Hepatic stellate cell (primary cell): ENCODE measurements around the gene IFT52.
"Not testable (repeated sequence)": the region's sequence is repeated elsewhere in the genome, so short reads cannot be mapped to it uniquely, and the experiment has no call there.

Source experiments
- DNase-seq: peaks from one replicate; pipeline ENCODE4 v3.0.0; 2011; ENCODE audit warnings: low spot score

The IFT52 gene

DNA sequence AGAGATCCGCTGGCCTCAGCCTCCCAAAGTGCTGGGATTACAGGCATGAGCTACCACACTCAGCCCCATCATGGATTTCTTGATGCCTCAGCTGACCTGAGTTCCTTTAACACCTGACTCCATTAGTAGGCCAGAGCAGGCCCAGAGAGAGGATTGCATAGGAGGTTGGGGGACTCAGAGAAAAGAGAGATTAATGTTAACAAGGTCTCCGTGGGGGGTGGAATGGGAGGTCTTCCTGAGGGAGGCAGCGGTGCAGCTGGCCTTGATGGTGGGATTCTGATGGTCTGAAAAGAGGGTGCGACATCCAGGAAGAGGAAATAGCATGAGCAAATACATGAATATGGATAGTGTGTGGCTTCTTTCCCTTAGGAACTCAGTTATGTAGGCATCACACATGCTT, 22.0 kb upstream of the IFT52 start:
- no peak for DNase-seq

DNA sequence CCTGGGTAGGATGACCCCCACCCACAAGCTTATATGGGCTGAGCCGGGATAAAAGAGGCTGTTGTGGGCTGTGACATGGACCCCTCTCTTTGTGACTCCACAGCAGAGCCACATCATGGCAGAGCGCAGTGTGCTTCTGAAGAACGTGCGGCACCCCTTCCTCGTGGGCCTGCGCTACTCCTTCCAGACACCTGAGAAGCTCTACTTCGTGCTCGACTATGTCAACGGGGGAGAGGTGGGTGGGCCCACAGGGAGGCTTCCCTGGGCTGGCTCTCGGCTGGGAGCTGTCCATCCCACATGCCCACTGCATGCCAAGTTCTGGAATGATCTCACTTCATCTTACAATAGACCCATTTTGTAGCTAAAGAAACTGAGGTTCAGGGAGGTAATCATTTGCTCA, 21.5 kb upstream of the IFT52 start:
- DNase-seq, result no peak

DNA sequence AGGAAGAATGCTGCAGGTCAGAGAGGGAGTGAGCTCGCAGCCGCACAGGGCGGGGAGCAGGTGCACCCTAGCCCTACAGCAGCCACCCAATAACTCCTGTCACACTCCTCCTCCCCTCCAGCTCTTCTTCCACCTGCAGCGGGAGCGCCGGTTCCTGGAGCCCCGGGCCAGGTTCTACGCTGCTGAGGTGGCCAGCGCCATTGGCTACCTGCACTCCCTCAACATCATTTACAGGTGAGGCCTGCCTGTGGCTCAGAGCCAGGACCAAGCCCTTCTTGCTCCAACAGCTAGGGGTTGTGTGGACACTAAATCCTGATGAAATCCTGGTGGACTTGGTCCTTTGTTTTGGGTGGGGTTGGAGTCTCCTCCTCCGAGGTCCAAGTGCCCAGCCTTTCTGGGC, 20.2 kb upstream of the IFT52 start:
- DNase-seq, result no peak

DNA sequence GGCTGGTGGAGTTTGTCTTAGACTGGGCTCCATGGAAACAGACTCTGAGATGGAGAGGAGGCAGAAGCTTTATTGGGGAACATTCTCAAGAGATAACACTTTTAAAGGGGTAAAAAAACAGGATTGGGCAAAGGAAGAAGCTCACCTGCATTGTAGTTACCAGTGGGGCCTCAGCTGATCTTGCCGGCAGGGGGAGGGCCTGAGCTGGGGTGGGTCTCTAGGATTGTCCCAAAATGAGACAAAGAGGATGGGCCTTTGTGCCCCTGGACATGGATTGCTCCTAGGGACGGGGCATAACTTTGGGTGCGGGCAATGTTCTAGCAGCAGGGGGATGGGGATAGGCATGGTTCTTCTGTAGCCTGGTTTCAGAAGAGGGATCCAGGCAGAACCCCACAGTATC, 19.4 kb upstream of the IFT52 start:
- DNase-seq, result no peak

DNA sequence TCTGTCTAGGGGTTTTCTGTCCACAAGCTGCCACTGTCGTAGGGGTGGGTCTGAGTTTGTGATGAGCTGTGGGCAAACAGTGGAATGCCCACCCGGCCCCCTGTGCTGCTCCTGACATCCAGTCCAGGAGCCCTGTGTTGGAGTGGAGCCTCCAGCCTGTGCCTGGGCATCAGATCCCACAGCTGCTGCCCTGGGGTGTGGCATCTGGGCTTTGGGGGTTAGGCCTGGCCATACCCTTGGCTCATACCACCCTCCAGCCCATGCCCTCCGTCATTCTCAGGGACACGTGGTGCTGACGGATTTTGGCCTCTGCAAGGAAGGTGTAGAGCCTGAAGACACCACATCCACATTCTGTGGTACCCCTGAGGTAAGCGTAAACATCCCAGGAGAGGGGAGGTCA, 19.0 kb upstream of the IFT52 start:
- DNase-seq, result no peak

DNA sequence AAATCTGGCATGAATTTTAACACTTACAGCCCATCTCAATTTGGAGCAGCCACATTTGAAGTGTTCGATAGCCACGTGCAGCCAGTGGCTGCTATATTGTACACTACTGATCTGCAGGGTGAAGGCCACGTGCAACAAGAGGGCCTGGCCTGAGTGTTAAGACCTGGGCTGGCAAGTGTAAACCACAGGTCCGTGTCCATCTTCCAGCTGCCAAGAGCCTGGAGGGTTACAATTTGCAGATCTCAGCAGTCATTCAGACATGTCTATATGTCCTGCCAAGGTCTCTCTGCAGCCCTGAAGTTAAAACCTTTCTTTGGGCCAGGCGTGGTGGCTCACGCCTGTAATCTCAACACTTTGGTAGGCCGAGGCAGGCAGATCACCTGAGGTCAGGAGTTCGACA, 17.8 kb upstream of the IFT52 start:
- DNase-seq, result no peak

DNA sequence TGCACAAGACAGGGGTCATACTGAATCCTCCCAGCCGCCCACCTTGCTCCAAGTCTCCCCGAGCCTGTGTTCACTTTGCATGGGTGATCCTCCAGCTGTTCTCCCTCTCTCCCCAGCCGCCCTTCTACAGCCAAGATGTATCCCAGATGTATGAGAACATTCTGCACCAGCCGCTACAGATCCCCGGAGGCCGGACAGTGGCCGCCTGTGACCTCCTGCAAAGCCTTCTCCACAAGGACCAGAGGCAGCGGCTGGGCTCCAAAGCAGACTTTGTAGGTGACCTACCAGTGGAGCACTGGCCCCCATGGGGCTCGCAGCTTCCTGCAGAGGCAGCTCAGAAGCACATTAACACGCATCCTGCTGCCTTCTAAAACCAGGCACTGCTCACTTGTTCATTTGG, 14.6 kb upstream of the IFT52 start:
- no peak for DNase-seq

DNA sequence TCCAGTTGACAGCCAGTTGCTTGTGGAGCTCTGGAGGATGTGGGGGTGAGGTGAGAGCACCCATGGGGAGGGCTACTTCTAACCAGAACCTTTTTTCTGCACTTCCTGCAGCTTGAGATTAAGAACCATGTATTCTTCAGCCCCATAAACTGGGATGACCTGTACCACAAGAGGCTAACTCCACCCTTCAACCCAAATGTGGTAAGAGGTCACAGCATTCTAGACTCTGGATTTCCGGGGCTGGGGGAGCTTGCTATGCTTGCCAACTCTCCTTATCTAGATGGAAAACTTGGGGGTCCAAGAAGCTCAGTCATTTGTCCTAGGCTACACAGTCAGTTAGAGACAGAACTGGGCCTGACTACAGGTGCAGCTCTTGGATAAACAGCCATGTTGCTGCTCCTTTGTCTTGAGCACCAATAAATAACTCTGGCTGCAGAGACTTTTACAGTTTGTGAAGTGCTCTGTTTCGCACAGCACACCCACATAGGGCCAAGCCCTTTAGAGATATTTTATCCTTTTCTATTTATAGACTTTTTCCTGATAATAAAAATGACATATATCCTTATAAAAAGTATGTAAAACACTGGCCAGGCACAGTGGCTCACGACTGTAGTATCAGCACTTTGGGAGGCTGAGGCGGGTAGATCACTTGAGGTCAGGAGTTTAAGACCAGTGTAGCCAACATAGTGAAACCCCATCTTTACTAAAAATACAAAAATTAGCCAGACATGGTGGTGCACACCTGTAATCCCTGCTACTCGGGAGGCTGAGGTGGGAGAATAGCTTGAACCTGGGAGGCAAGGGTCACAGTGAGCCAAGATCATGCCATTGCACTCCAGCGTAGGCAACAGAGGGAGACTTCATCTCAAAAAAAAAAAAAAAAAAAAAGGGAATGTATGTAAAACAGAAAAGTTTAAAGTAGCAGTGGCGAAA, 10.6 kb upstream of the IFT52 start:
- no peak for DNase-seq

DNA sequence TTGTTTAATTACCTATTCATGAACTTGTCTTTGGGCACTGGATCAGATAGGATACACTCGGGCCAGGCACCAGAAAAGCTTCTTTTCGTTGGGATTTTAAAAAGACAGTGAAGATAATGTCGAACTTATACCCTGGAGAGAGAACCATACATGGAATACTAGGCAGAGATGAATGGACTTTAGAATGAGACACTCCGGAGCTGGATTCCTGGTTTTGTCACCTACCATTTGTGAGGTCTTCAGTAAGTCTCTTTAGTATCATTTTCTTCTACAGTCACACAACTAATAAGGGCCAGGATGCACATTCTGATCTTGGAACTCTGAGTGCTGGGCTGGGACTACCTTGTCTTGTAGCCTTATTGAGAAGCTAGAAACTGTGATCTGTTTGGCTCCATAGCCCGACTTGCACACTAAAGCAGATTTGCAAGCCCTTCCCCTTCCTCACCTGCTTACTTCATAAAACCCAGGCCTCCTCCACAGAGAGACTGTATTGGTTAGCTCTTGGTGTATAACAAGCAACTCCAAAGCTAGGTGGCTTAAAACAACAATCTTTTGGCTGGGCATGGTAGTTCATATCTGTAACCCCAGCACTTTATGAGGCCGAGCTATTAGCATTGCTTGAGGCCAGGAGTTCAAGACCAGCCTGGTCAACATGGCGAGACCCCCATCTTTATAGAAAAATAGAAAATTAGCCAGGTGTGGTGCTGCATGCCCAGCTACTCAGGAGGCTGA, 7.4 kb upstream of the IFT52 start:
- DNase-seq, result no peak

DNA sequence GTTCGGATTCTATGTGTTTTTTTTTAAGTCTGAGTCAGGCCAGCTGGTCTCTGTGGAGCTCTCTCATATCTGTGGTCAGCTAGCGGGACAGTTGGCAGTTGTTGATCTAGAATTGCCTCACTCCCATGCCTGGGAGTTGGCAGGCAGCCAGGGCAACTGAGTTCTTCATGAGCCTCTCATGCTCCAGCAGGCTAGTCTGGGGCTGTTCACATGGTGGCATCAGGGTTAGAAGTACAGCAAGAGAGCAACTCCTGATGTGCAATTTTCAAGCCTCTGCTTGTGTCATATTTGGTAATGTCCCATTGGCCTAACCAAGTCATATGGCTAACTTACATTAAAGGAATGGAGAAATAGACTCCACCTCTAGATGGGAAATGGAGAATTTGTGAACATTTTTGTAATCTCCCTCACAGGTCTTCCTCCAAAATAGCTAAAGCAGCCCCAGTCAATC, 6.7 kb upstream of the IFT52 start:
- peak; percentile 87 for DNase-seq

DNA sequence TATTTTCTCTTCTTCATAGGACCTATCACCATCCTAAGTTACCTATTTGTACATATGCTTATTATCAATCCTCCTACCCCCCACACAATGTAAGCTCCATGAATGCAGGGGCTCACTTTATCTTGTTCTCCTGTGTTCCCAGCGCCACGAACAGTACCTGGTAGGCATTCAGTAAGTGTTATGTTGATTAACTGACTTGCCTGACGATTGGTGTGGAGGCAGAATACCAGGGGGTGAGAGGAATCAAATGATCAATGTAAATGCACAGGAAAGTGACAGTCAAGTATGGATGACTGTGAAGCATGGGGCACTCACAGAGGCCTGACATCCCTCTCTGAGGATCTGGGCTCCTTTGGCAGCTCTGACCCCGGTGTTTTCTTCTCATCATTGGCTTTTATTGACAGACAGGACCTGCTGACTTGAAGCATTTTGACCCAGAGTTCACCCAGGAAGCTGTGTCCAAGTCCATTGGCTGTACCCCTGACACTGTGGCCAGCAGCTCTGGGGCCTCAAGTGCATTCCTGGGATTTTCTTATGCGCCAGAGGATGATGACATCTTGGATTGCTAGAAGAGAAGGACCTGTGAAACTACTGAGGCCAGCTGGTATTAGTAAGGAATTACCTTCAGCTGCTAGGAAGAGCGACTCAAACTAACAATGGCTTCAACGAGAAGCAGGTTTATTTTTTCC, 6.1 kb upstream of the IFT52 start:
- peak; percentile 64 for DNase-seq

DNA sequence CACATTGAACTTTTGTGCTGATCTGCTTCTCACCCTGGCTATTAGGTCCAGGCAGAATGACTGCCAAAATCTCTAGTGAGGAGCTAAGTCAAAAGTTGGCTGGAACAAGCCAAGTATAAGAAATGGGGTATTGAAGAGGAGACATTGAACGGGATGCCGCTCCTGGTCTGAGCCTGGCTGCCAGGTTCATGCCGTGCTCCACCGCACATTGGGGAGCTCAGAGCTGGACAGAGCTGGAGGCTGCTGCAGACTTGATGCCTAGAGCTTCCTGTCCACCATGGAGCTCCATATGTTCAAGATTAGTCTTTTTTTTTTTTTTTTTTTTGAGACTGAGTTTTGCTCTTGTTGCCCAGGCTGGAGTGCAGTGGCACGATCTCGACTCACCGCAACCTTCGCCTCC, 4.1 kb upstream of the IFT52 start:
- no peak for DNase-seq

DNA sequence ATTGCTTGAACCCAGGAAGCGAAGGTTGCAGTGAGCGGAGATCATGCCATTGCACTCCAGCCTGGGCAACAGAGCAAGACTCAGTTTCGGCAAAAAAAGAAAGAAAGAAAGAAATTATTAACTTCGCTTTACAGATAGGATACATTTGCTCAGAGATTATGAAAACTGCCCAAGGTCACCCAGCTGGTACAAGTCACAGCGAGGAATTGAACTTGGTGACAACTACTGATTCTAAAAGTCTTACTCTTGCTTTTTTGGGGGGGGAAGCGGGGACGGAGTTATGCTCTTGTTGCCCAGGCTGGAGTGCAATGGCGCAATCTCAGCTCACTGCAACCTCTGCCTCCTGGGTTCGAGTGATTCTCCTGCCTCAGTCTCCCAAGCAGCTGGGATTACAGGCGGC, 2.2 kb upstream of the IFT52 start:
- DNase-seq, result not testable (repeated sequence)

DNA sequence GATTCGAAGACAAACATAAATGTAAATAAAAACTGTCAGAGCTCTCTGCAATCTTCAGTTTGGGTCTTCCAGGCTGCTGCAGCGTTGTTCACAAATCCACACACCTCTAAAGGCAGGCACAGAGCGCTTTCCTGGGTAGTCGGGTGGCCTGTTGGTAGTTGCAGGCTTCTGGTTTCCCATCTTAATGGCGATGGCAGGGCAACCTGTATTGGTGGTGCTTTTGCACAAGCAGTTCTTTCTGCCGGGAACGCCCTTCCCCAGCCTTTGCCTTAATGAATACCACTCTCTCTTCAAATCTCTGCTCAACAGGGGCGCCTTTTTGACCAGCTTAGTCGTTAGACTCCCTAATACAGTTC, 723 bp upstream of the IFT52 start:
- no peak for DNase-seq

DNA sequence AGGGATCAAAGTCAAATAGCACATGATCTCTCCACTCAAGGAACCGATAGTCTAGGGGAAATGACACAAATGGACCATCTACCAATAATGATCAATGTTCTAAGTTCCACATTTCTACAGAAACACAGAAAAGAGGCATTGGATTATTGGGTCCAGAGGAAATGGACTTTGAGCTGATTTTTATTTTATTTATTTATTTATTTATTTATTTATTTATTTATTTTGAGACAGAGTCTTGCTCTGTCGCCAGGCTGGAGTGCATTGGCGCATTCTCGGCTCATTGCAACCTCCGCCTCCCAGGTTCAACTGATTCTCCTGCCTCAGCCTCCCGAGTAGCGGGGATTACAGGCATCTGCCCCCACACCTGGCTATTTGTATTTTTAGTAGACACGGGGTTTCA, 11.2 kb downstream of the IFT52 start:
- DNase-seq, result not testable (repeated sequence)

DNA sequence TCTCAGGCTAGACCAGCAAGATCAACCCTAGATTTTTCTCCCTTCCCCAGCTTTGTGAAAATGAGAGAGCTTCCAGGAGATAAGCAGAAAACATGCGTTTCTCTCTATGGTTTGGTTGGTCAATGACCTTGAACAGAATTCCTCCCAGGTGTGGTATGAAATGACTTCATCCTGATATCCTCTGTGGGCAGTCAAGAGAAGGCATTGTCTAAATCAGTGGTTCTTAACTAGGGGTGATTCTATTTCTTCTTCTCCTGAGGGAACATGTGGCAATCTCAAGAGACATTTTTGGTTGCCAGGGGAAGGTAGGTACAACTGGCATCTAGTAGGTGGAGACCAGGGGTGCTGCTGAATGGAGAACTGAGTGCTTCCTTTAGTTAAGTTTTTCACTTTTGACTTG, 12.4 kb downstream of the IFT52 start:
- no peak for DNase-seq

DNA sequence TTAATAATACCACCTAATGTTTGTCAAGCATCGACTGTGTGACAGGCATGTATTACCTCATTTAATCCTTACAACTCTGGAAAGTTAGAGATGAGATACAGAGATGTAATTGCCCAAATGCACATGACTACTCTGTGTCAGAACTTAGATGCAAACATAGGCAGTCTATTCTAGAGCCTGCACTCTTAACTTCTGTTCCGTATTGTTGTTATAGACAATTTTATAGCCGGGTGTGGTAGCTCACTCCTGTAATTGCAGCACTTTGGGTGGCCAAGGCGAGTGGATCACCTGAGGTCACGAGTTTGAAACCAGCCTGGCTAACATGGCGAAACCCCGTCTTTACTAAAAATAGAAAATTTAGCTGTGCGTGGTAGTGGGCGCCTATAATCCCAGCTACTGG, 15.0 kb downstream of the IFT52 start:
- DNase-seq, result no peak

DNA sequence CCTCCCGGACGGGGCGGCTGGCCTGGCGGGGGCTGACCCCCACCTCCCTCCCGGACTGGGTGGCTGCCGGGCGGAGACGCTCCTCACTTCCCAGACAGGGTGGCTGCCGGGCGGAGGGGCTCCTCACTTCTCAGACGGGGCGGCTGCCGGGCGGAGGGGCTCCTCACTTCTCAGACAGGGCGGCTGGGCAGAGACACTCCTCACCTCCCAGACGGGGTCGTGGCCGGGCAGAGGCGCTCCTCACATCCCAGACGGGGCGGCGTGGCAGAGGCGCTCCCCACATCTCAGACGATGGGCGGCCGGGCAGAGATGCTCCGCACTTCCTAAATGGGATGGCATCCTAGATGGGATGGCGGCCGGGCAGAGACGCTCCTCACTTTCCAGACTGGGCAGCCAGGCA, 16.5 kb downstream of the IFT52 start:
- DNase-seq, result not testable (repeated sequence)

DNA sequence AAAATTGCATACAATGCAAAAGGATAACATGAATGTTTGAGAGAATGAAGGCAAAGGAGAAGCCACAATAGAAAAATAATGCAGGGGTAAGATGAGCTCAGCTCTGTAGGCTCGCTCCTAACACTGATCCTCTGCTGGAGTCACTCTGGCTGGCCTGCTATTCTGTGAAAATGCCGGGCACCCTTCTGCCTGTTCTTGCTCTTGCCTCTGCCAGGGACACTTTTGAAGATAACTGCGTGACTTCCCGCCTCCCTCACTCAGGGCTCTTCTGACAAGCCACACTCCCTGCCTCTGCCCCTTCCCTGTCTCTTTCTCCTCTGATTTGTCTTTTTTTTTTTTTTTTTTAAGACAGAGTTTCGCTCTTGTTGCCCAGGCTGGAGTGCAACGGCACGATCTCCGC, 40.9 kb downstream of the IFT52 start:
- no peak for DNase-seq

DNA sequence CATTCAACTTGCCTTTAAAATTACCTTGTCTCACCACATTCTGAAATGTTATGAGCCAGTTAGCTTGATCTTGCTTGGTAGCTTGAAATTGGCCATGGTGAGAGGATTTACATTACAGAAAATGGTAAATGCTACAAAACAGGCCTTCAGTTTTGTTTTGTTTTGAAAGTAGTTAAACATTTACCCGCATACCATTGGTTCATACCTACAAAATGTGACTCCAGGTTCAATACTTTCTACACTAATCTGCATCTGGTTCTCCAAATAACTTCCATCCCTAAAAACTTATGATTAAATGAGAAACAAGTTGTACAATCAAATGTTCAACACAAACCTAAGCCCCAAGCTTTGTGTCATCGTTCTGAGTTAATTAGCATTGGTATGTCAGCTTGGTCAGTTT, 45.7 kb downstream of the IFT52 start:
- no peak for DNase-seq

DNA sequence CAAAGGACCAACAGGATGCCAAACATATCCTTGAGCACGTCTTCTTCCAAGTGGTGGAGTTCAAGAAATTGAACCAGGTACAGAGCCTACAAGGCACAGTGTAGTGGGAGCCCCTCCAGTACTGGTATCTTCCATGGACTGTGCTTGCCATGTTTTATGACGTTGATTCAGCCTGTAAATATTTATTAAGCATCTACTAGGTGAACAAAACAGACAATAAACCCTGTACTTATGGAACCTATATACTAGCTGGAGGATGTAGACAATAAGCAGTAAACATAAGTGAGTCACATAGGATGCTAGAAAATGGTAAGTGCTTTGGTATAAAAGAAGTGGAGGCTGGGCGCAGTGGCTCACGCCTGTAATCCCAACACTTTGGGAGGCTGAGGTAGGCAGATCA, 51.8 kb downstream of the IFT52 start:
- no peak for DNase-seq

DNA sequence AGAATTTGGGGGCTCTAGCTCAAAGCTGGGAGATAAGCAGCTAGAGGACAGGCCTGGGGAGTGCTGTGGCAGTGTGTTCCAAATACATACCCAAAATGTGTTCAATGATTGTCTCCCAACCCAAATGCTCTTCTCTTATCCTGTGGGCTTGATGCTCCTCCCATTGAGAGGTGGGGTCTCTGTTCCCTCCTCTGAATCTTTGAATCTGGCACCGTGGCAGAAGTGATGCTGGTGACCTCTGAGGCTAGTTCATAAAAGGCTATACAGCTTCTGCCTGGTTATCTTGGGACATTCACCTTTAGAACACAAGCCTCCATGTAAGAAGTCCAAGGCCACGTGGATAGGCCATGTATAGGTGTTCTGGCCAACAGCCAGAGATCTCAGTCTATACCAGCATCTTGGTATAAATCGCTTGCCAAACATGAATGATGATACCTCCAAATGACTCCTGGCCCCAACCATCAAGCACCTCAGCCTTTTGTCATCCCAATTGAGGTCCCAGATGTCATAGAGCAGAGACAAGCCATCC, 60.3 kb downstream of the IFT52 start:
- DNase-seq, result no peak
